Activated T-cell treated with anti-CD3 and anti-CD28 coated beads, Interleukin-2, amount 50 U/mL, for 4 hours (primary cell): Measurements from ENCODE around the gene NPM1. TPM values are rescaled to one million over a fixed set of nuclear protein-coding genes. Genes with fewer than 3 reads are reported as not detected.

Source experiments
- ATAC-seq, 2 donors: fragments of 200-7000 bp; cut with Tn5 transposase; one replicate each; pipeline ENCODE4 v1.10.0; 2021
- DNase-seq: peaks from one replicate; pipeline ENCODE4 v3.0.0-alpha.2; 2020
- H3K27me3 Mint-ChIP-seq: one replicate; pipeline ENCODE4 v1.8.0; 2021; ENCODE audit warnings: low read depth, mixed read lengths
- H3K36me3 Mint-ChIP-seq: one replicate; pipeline ENCODE4 v1.8.0; 2022; ENCODE audit warnings: mixed read lengths; ENCODE audit not compliant: insufficient read depth
- H3K4me1 Mint-ChIP-seq: one replicate; pipeline ENCODE4 v1.8.0; 2021; ENCODE audit warnings: low read depth, mixed read lengths
- H3K4me3 Mint-ChIP-seq: one replicate; pipeline ENCODE4 v1.8.0; 2021; ENCODE audit warnings: mild to moderate bottlenecking, moderate library complexity, mixed read lengths
- H3K9me3 Mint-ChIP-seq: one replicate; pipeline ENCODE4 v1.8.0; 2021; ENCODE audit warnings: mixed read lengths
- total RNA-seq, 3 donors: library from RNA; stranded (reverse); gene quantifications; one replicate each; pipeline ENCODE4 v1.2.1, GENCODE V29; 2021

NPM1 gene
- total RNA-seq, 3 donors from 2014 or later: 4,555 to 4,927 (median 4,895) TPM

- peaks cover 43% of the 10 kb centered on the region for H3K27me3 Mint-ChIP-seq
- H3K36me3 Mint-ChIP-seq: no peaks in the 10 kb centered on the region
- peaks cover 5% of the 10 kb centered on the region for H3K4me1 Mint-ChIP-seq
- peak overlapping the region; percentile 53 for H3K4me3 Mint-ChIP-seq
- DNase-seq: no peak
- no peaks in the 10 kb centered on the region for H3K9me3 Mint-ChIP-seq
- ATAC-seq: no peak
These were observed 63.8 kb downstream of the NPM1 start for GRCh38 chr5:171451421-171451820.

GRCh38 chr5:171453056-171453725, 65.5 kb downstream of the NPM1 start:
- Mint-ChIP-seq H3K9me3 (no peaks in the 10 kb centered on the region), H3K27me3 (peaks cover 41% of the 10 kb centered on the region), H3K4me1 (peaks cover 5% of the 10 kb centered on the region), H3K4me3 (no peak overlapping the region), H3K36me3 (no peaks in the 10 kb centered on the region)
- DNase-seq (no peak), ATAC-seq (no peak)

- Mint-ChIP-seq H3K27me3 (peaks cover 35% of the 10 kb centered on the region), H3K4me1 (peaks cover 5% of the 10 kb centered on the region), H3K9me3 (no peaks in the 10 kb centered on the region), H3K36me3 (no peaks in the 10 kb centered on the region), H3K4me3 (no peak overlapping the region)
- DNase-seq: no peak
- ATAC-seq: no peak
These were observed 66.3 kb downstream of the NPM1 start for GRCh38 chr5:171453988-171454387.

GRCh38 chr5:171454549-171454948, 66.9 kb downstream of the NPM1 start:
- DNase-seq: no peak
- peaks cover 5% of the 10 kb centered on the region for H3K4me1 Mint-ChIP-seq
- no peaks in the 10 kb centered on the region for H3K36me3 Mint-ChIP-seq
- no peak overlapping the region for H3K4me3 Mint-ChIP-seq
- H3K27me3 Mint-ChIP-seq: peaks cover 31% of the 10 kb centered on the region
- no peaks in the 10 kb centered on the region for H3K9me3 Mint-ChIP-seq
- ATAC-seq: no peak

- Mint-ChIP-seq H3K4me1 (peaks cover 3% of the 10 kb centered on the region), H3K9me3 (no peaks in the 10 kb centered on the region), H3K27me3 (peaks cover 24% of the 10 kb centered on the region), H3K4me3 (no peak overlapping the region), H3K36me3 (no peaks in the 10 kb centered on the region)
- DNase-seq (no peak), ATAC-seq (no peak)
These were observed 67.9 kb downstream of the NPM1 start for GRCh38 chr5:171455522-171455921.

GRCh38 chr5:171457208-171457981, 69.7 kb downstream of the NPM1 start:
- no peak overlapping the region for H3K4me3 Mint-ChIP-seq

GRCh38 chr5:171459839-171460238, 72.2 kb downstream of the NPM1 start:
- no peak for DNase-seq
- ATAC-seq: no peak
- Mint-ChIP-seq H3K36me3 (no peaks in the 10 kb centered on the region), H3K4me1 (no peaks in the 10 kb centered on the region), H3K9me3 (no peaks in the 10 kb centered on the region), H3K27me3 (peaks cover 13% of the 10 kb centered on the region), H3K4me3 (no peak overlapping the region)

More at GRCh38 chr5:171457208-171457981, 69.7 kb downstream of the NPM1 start:
- peaks cover 14% of the 10 kb centered on the region for H3K27me3 Mint-ChIP-seq
- ATAC-seq (no peak), DNase-seq (no peak)
- no peaks in the 10 kb centered on the region for H3K36me3 Mint-ChIP-seq
- H3K9me3 Mint-ChIP-seq: no peaks in the 10 kb centered on the region
- no peaks in the 10 kb centered on the region for H3K4me1 Mint-ChIP-seq

Other genes with a start within 250 kb of the NPM1 start
- gene TLX3, start 78.6 kb upstream of the NPM1 start, total RNA-seq: not detected
- 1 to 10 TPM in 2 of 3 donors, under 1 TPM in 1; 0.37 to 1.3 (median 1.0) TPM for gene FGF18, start 31.8 kb downstream of the NPM1 start, total RNA-seq